GM10266 (cell line): ENCODE data around the gene BUD23.

Experiments
- DNase-seq: peaks from one replicate; pipeline ENCODE4 v3.0.0; 2012; ENCODE audit errors: extremely low spot score
- TF ChIP-seq, protein P1 (sequence below): IDR thresholded peaks from 2 replicates; pipeline ENCODE4 v1.5.1; 2012; ENCODE audit warnings: mild to moderate bottlenecking, low read depth; ENCODE audit not compliant: control insufficient read depth, insufficient read depth; ENCODE audit errors: missing control alignments

BUD23 gene

DNA sequence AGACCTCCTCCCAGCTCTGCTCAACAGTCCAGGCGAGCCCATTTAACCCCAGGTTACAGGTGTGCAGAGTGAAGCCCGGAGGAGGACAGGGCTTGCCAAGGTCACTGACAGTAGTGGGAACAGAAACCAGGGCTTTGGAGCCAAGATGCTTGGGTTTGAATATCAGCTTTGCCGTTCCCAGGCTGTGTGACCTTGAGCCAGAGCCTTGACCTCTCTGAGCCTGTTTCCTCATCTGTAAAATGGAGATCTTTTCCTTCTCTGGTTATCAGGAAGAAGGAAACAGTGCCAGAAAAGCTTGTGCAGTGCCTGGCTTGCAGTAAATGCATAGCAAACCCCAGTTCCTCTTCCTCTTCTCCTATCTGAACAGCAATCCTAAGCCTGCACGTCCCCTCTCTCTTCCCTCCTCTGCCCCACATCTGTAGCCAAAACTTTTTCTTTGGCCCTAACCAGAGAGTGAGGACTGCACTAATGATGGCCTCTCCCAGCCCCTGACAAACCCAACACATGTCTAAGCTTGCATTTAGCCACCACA lies 37.7 kb upstream of the BUD23 start:
- no peak for DNase-seq
- TF ChIP-seq, protein P1, sequence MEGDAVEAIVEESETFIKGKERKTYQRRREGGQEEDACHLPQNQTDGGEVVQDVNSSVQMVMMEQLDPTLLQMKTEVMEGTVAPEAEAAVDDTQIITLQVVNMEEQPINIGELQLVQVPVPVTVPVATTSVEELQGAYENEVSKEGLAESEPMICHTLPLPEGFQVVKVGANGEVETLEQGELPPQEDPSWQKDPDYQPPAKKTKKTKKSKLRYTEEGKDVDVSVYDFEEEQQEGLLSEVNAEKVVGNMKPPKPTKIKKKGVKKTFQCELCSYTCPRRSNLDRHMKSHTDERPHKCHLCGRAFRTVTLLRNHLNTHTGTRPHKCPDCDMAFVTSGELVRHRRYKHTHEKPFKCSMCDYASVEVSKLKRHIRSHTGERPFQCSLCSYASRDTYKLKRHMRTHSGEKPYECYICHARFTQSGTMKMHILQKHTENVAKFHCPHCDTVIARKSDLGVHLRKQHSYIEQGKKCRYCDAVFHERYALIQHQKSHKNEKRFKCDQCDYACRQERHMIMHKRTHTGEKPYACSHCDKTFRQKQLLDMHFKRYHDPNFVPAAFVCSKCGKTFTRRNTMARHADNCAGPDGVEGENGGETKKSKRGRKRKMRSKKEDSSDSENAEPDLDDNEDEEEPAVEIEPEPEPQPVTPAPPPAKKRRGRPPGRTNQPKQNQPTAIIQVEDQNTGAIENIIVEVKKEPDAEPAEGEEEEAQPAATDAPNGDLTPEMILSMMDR: no peak

DNA sequence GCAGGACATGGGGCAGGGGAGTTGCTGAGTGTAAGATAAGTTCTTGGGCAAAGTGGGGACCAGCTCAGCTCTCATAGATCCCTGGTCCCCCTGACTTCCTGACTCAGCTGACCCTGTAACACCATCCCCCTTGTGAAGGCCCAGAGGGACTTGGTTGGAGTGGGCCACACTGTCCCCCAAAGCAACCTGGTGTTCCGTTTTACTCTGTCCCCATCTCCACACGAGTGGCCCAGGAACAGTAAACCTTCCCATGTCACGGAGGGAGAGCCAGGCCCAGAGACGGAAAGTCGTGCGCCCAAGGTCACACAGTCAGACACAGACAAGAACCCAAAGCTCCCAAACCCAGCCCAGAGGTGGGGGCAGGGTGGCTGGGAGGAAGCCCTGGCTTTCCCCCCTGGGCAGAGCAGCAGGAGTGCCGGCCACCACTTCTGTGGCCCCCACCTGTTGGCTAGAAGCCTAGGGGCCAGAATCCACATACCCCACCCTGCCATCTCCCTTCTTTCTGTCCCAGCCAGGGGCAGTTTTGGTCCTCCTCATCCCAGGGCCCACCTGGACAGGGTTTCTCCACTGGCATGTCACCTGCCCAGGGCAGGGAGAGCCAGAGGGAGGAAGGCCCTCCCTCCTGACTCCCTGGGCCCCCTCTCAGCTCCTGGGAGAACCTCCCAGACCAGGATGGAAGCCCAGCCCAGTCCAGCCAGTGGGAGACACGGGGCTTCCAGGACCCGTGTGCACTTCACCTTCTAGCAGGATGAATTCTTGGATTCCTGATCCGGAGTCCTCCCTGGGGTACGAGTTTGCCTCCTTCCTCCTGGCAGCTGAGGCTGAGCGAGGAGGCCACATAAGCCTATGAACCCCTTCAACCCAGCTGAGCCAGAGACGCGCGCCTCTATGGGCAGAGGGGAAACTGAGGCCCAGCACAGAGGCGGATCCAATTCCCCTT lies 36.3 kb upstream of the BUD23 start:
- DNase-seq: no peak
- TF ChIP-seq, protein P1: no peak

DNA sequence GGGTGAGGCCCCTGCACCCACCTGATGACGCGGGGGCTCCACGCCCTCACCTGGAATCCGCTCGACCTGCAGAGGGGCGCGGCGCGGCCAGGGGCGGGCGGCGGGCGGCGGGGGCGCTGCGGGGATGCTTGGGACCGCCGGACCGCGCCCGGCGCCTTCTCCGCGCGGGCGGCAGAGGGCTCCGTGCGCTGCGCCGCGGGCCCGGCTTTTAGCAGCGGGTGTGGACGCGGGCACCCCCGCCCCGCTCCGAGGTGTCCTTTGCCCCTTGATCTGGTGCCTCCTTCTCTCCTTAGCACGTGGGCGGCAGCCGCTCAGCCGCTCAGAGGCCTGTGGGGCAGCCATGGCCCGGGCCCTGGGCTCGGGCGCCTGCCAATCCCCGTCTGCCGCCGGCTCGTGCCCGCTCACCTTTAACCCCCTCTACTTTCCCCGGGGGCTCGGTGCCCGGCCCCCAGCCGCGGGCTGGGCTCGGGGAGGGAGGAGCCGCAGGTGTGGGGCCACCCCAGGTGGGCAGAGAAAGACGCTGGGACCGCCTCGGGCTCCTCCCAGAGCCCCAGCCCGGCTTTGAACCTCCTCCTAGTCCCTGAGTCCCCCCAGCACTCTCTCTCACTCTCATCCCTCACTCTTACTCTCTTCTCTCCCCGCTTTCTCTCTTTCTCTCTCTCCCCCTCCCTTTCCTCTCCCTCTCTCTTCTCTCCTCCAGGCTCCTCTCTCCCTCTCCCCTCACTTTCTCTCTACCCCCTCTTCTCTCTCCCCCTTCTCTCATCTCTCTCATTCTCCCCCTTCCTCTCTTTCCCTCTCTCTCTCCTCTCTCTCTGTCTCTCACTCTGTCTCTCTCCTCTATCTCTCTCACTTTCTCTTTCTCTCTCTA lies 35.4 kb upstream of the BUD23 start:
- TF ChIP-seq, protein P1: no peak
- peak; percentile 53 for DNase-seq

- no peak for DNase-seq
- TF ChIP-seq, protein P1: no peak
Measured at GRCh38 chr7:73648593-73649332, 34.6 kb upstream of the BUD23 start.

DNA sequence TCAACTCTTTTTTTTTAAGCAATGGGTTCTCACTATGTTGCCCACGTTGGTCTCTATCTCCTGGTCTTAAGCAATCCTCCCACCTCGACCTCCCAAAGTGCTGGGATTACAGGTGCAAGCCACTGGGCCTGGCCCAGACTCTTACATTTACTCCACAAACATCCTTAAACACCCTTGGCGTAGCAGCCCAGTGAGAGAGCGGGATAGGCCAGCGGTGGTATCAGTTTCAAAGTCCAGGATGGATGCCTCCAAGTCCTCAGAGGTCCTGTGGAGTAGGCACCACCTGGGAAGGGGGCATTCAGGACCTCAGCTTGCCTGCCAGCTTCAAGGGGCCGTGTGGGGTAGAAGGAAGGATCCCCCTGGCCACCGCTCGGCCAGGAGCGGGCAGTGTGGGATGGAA lies 33.8 kb upstream of the BUD23 start:
- TF ChIP-seq, protein P1: no peak
- DNase-seq: no peak

DNA sequence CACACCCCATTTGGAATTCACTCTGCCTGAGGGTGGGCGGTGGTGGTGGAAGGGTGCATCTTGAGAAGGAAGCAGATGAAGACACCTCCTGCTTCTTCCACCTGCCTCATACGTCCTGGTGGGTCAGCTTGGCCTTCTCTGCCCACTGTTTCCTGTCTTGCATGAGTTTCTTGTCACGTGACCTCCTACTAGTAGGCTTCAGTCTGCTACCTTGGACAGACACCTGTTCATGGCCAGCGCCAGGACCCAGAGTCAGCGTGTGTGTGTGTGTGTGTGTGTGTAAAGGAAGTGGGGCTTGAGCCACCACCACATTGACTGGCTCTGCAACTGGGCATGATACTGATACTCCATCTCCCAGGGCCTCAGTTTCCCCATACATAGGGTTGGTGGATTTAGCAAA lies 32.9 kb upstream of the BUD23 start:
- DNase-seq: no peak
- TF ChIP-seq, protein P1: no peak
